Measurements from ENCODE around the gene PHF2.

Gene PHF2

GRCh38 chr9:93585259-93585658 lies 8.9 kb downstream of the PHF2 start:
- no peak for DNase-seq (ENCODE audit: low read depth, low spot score)
- H3K27ac ChIP-seq = no peak overlapping the region

- H3K27ac ChIP-seq = no peak overlapping the region
- DNase-seq (ENCODE audit: low read depth, low spot score) = no peak
Observed at GRCh38 chr9:93585695-93586094, 9.3 kb downstream of the PHF2 start.

- H3K27ac ChIP-seq = no peak overlapping the region
Observed at GRCh38 chr9:93586290-93587057, 10.1 kb downstream of the PHF2 start.

GRCh38 chr9:93587284-93587650 lies 10.9 kb downstream of the PHF2 start:
- no peak for DNase-seq (ENCODE audit: low read depth, low spot score)
- no peak overlapping the region for H3K27ac ChIP-seq

More at GRCh38 chr9:93586290-93587057, 10.1 kb downstream of the PHF2 start:
- DNase-seq (ENCODE audit: low read depth, low spot score) = no peak

- no peak for DNase-seq (ENCODE audit: low read depth, low spot score)
- H3K27ac ChIP-seq = no peak overlapping the region
Observed at GRCh38 chr9:93587651-93588347, 11.4 kb downstream of the PHF2 start.

- DNase-seq (ENCODE audit: low read depth, low spot score) = no peak
- H3K27ac ChIP-seq = no peak overlapping the region
Observed at GRCh38 chr9:93588641-93589609, 12.5 kb downstream of the PHF2 start.

GRCh38 chr9:93589688-93590087 lies 13.3 kb downstream of the PHF2 start:
- no peak for DNase-seq (ENCODE audit: low read depth, low spot score)
- H3K27ac ChIP-seq = no peak overlapping the region

- H3K27ac ChIP-seq = no peak overlapping the region
- DNase-seq (ENCODE audit: low read depth, low spot score) = no peak
Observed at GRCh38 chr9:93590609-93591234, 14.3 kb downstream of the PHF2 start.

GRCh38 chr9:93591301-93592007 lies 15.1 kb downstream of the PHF2 start:
- no peak for DNase-seq (ENCODE audit: low read depth, low spot score)
- H3K27ac ChIP-seq = no peak overlapping the region

GRCh38 chr9:93592008-93592642 lies 15.7 kb downstream of the PHF2 start:
- no peak overlapping the region for H3K27ac ChIP-seq
- no peak for DNase-seq (ENCODE audit: low read depth, low spot score)

GRCh38 chr9:93592643-93593021 lies 16.2 kb downstream of the PHF2 start:
- DNase-seq (ENCODE audit: low read depth, low spot score) = no peak
- H3K27ac ChIP-seq = no peak overlapping the region

GRCh38 chr9:93593144-93593658 lies 16.8 kb downstream of the PHF2 start:
- no peak for DNase-seq (ENCODE audit: low read depth, low spot score)
- H3K27ac ChIP-seq = peak overlapping the region; percentile 65

- H3K27ac ChIP-seq = peak overlapping the region; percentile 65
- no peak for DNase-seq (ENCODE audit: low read depth, low spot score)
Observed at GRCh38 chr9:93594041-93594756, 17.8 kb downstream of the PHF2 start.

- H3K27ac ChIP-seq = peak overlapping the region; percentile 65
- no peak for DNase-seq (ENCODE audit: low read depth, low spot score)
Observed at GRCh38 chr9:93595461-93595860, 19.1 kb downstream of the PHF2 start.

GRCh38 chr9:93595861-93596365 lies 19.5 kb downstream of the PHF2 start:
- DNase-seq (ENCODE audit: low read depth, low spot score) = no peak
- H3K27ac ChIP-seq = peak overlapping the region; percentile 65

GRCh38 chr9:93596399-93596798 lies 20.0 kb downstream of the PHF2 start:
- H3K27ac ChIP-seq = no peak overlapping the region
- no peak for DNase-seq (ENCODE audit: low read depth, low spot score)

- no peak for DNase-seq (ENCODE audit: low read depth, low spot score)
- H3K27ac ChIP-seq = no peak overlapping the region
Observed at GRCh38 chr9:93597142-93597706, 20.8 kb downstream of the PHF2 start.

Data from epithelial cell of prostate (primary cell).